GM18520 (cell line): Measurements from ENCODE around the gene ZBTB7B.
"Not testable (repeated sequence)": the region's sequence is repeated elsewhere in the genome, so short reads cannot be mapped to it uniquely, and the experiment has no call there.

Source experiments
- ATAC-seq: cut with Tn5 transposase; IDR thresholded peaks from one replicate; pipeline ENCODE4 v1.9.1; 2021; ENCODE audit not compliant: unreplicated experiment

The ZBTB7B gene

DNA sequence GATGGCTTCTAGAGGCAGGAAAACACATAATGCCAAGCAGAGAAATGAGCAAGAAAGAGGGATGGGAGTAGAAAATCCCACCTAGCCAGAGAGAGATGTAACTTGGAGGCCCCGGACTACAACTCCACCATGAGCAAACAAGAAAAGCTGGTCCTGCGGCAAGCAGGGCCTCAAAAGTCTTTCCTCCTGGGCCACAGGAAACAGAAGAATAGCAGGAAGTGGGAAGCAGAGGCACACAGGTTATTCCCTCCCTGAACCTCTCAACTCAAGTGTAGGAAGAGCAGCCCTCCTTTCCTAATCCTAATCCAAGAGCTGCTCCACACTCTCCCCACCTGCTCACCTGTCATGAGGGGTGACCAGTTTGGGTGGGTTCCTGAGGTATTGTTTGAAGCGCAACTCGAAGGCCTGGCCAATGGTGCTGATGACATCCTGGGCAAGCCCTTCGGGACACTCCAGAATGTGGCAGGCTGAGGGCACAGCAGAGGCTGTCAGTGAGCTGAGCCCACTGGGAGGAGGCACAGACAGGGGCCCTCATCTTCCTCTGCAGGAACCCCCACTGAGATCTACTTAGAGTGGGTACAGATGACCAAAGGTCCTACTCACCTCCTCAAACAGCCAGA lies 35.2 kb upstream of the ZBTB7B start:
- ATAC-seq, result no peak

- ATAC-seq, result no peak
These were observed 33.9 kb upstream of the ZBTB7B start for GRCh38 chr1:154968731-154969130.

DNA sequence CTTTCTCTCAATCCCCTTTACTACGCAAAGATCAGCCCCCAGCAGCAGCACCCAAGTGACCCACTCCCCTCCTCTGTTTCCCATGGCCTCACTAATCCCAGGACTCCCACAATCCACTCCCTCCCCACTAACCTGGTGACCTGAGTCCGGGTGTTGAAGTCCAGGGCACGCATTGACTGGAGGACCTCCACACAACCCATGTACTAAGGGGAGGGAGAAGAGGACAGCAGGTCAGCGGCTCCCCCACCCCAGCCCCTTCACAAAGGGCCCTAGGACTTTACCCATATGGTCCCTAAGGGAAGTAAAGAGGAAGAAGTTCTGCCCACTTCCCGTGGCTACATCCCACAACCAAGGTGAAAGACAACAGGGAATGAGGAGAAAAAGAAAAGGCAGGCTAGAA lies 33.4 kb upstream of the ZBTB7B start:
- ATAC-seq, result no peak

DNA sequence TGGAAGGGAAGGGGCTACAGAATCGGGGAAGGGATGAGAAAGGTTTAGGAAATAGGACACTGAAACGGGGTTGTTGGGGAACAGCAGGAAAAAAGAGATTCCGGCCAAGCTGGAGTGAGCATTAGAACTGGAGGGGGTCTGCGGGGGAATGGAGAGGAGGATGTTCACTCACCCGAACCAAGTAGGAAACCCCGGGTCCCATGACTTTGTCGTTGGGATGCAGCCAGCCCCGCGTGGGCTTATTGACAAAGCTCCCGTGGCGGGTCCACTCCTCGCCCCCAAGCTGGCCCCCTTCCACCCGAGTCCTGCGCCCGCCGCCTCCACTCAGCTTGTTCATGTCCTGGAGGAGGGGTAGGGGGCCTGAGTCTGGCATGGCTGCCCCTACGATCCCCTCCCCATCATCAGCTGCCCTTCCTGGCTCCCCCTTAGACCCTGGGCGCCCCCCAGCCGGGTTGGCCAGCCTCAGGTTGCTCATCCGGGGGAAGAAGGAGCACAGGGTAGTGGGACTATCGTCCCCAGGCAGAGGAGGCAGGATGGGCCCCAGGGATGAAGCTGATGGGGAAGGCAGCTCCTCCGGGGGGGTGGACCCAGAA lies 32.6 kb upstream of the ZBTB7B start:
- ATAC-seq, result no peak

DNA sequence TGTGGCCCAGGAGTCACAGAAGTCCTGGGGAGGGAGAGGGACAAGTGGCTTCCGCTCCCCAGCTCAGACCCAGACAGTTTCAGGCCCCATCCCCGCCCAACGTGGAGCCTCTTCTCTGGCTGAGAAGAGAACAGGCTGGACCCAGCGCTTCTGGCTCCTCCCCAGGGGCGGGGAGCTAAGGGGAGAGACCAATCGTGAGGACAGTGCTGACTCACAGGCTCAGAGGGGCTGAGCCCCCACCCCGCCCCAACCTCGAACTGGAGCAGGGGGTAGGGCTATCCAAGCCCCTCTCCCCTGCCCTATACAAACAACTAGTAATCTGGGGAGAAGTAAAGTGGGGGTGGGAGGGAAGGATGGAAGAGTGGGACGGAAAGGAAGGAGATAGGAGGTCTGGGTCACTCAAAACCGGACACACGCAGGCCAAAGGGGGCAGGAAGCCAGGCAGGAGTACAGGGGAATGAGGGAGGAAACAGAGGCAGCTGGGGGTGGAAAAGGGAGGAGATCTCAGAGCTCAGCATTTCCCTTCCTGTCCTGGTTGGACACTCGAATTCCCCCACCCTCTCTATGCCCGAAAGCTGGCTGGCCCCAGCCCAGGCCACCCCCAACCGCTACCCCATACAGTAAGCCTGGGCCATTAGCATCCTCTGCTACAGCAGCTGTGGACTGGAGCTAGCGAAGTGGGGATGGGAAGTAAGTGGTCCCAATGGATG lies 31.8 kb upstream of the ZBTB7B start, which contains the start of gene SHC1:
SHC1 (minus strand) TSS at position 117 of the 710 bp plus-strand sequence. CDS start 221 bp downstream, outside the sequence.
- no peak for ATAC-seq

- no peak for ATAC-seq
These were observed 31.1 kb upstream of the ZBTB7B start for GRCh38 chr1:154971341-154971998.

DNA sequence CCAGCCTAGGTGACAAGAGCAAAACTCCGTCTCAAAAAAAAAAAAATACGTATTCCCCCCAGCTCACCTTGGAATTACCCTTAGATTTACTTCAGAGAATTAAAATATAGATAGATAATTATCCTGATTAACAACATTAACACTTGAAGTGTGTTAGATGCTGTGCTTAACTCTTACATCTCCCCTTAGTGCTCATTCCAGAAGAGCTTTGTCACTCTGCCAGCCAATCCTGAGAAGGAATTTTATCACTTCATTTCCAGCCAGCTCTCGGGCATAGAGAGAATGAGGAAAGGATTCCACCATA lies 30.4 kb upstream of the ZBTB7B start:
- no peak for ATAC-seq

DNA sequence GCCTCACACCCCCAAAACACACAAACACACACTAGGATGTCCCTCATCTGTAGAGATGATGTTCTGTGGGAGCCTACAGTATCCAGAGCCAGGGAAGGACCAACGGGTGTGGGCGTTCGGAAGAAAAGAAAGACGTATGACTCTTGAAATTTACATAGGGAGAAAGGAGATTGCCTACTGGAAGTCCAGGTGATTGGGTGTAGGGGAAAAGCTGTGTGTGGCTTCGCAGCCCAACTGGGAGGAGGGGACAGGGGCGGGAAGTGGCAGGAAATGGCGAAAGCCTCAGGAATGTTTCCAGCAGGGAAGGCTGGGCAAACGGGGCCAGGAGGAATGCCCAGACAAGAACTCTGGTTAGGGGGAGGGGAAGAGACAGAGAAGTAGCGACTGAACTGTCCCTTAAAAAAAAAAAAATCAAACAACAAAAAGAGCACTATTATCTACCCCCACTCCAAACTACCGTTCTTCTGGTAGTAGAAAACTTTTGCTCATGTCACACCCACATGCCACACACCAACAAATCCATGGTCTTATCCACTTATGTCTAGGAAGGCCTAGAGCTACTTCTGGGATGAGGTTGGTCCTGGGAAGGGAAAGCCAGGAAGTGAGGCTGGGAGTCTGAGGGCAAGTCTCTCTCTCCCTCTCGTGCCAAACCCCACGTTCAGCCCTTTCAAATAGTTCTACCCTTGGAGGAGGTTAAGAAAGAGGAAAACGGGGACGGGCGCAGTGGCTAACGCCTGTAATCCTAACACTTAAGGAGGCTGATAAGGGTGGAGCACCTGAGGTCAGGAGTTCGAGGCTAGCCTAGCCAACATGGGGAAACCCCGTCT lies 29.9 kb upstream of the ZBTB7B start:
- no peak for ATAC-seq

DNA sequence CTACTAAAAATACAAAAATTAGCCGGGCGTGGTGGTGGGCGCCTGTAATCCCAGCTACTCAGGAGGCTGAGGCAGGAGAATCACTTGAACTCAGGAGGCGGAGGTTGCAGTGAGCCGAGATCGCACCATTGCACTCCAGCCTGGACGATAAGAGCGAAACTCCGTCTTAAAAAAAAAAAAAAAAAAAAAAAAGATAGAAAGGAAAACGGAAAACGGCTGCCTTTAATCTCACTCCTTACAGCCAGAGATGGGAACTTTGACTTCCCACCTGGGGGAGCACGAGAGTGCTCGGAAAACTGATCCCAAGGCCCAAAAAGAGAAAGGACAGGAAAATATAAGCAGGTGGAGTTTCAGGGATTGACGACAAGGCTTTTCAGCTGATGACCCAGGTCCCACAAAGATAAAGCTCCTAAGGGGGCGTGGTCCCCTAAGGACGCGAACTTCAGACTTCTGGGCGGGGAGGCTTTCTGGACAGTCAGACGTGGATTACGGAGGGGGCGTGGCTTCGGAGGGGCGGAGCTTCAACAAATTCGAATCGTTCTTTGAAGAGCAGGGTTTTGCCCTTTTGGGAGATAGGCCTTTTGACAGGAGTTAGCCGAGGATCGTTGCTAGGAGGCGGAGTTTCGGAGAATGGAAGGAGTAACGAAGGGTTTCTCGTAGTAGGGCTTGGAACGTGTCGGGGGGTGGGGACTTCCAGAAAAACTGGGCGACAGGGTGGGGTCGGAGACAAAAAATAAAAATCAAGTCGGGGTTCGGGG lies 29.1 kb upstream of the ZBTB7B start:
- no peak for ATAC-seq

GRCh38 chr1:154974102-154974807 lies 28.3 kb upstream of the ZBTB7B start, which contains the start of gene CKS1B:
TSS of gene CKS1B (plus strand) at chr1:154974681. CDS start at chr1:154974746, 65 bp downstream.
- ATAC-seq, result peak; percentile 81

DNA sequence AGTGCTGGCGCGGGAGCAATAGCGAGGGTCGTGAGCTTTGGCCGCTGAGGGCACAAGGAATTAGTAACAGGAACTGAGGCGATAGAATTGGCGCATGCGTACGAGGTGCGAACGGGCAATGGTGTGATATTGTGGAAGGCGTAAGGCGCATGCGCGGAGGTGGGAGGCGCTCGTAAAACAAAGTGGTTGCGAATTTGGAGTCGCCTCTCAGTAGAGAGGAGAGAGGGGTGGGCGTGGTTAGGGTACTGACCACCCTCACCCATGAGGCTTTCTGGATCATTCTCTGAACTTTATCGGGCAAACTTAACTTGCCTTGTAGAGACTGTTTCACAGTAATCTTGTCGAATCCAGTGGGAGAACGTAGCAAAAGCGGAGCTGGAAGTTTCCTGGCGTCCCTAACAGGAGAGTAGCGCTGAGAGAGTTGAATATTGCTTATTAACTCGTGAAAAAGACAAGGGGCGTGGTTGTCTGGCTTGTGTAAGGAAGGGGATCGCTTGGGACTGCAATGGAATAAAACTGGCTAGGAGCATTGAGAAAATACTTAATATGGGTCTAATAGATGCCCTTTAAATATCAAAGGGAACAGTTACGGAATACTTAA lies 27.7 kb upstream of the ZBTB7B start:
- peak; percentile 29 for ATAC-seq

DNA sequence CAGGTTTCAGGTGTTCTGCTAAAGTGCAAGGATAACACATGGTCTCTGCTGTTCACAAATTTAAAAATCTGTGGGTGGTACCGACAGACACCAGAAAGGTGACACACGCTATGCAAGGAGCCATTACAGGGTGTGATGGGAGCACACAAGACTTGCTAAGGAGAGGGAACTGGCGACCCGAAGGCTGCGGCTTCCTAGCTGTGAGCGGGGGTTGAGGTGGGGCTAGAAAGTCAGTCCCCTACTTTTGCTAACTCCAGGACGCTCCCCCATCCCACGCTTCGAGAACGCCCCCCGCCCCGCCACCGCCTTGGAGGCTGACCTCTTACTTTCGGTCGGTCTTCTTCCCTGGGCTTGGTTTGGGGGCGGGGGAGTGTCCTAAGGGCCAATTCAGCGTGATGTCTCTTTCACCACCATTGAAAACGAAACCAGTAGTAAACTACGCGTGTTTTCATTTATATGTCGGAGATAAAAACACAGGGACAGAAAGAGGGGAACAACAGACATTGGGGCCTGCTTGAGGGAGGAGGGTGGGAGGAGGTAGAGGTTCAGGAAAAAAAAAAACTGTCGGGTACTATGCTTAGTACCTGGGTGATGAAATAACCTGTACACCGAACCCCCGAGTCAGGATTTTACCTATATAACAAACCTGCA lies 27.1 kb upstream of the ZBTB7B start:
- ATAC-seq, result no peak

- not testable (repeated sequence) for ATAC-seq
These were observed 24.8 kb upstream of the ZBTB7B start for GRCh38 chr1:154977762-154978161.

- ATAC-seq, result no peak
These were observed 24.2 kb upstream of the ZBTB7B start for GRCh38 chr1:154978360-154978759.

GRCh38 chr1:154982341-154982740 lies 20.3 kb upstream of the ZBTB7B start:
- ATAC-seq, result no peak

GRCh38 chr1:154982897-154983648 lies 19.5 kb upstream of the ZBTB7B start, which contains the start of gene FLAD1:
TSS of gene FLAD1 (plus strand) at chr1:154983344. CDS start at chr1:154983695, 351 bp downstream.
- peak; percentile 99 for ATAC-seq

- ATAC-seq, result no peak
These were observed 18.7 kb upstream of the ZBTB7B start for GRCh38 chr1:154983776-154984466.
